ENCODE results near the gene LGR6.

DNA sequence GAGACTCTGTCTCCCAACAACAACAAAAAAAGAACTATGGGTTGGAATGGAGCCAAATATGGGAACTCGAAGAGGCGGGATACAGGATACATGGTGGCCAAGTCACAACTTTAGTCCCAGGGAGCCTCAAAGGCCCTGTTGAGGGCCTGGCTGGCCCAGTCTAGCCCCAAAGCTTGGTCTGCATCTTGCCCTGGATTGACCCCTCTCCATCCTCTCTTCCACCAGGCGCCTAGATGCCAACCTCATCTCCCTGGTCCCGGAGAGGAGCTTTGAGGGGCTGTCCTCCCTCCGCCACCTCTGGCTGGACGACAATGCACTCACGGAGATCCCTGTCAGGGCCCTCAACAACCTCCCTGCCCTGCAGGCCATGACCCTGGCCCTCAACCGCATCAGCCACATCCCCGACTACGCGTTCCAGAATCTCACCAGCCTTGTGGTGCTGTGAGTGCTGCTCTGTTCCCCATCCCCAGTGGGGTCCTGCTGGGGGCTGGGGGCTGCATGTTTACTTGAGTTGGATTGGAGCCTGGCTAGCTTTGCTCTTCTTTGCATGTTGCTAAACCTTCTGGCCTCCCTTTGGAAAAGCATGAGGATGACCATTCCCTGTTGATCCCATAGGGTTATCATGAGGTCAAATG lies 82.6 kb downstream of the LGR6 start:
- TF ChIP-seq, protein P1, sequence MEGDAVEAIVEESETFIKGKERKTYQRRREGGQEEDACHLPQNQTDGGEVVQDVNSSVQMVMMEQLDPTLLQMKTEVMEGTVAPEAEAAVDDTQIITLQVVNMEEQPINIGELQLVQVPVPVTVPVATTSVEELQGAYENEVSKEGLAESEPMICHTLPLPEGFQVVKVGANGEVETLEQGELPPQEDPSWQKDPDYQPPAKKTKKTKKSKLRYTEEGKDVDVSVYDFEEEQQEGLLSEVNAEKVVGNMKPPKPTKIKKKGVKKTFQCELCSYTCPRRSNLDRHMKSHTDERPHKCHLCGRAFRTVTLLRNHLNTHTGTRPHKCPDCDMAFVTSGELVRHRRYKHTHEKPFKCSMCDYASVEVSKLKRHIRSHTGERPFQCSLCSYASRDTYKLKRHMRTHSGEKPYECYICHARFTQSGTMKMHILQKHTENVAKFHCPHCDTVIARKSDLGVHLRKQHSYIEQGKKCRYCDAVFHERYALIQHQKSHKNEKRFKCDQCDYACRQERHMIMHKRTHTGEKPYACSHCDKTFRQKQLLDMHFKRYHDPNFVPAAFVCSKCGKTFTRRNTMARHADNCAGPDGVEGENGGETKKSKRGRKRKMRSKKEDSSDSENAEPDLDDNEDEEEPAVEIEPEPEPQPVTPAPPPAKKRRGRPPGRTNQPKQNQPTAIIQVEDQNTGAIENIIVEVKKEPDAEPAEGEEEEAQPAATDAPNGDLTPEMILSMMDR (IDR thresholded peaks at IDR 0.05 in 4 of 5, conservative IDR thresholded peaks at IDR 0.05 in 1 of 5), result no peak
- no peak for TF ChIP-seq POLR2A (IDR thresholded peaks at IDR 0.05)
